Mucosa of rectum (tissue), 2 donors: ENCODE results near the gene FHAD1.

Source experiments
- H3K27ac ChIP-seq, 2 donors: one replicate each; pipeline ENCODE4 v1.7.0; 2013; ENCODE audit warnings: inconsistent platforms in 2 of 2, low read depth in 2 of 2, low read length in 2 of 2
- H3K27me3 ChIP-seq, 2 donors: one replicate each; pipeline ENCODE4 v1.7.0; 2013; ENCODE audit warnings: low read length in 2 of 2; ENCODE audit not compliant: control insufficient read depth in 2 of 2, insufficient read depth in 2 of 2
- H3K36me3 ChIP-seq, 2 donors: one replicate each; pipeline ENCODE4 v1.7.0; 2013; ENCODE audit warnings: low read length in 2 of 2; ENCODE audit not compliant: control insufficient read depth in 2 of 2, insufficient read depth in 2 of 2
- H3K4me1 ChIP-seq, 2 donors: one replicate each; pipeline ENCODE4 v1.7.0; 2013; ENCODE audit warnings: low read length in 2 of 2, mild to moderate bottlenecking in 1 of 2; ENCODE audit not compliant: control insufficient read depth in 2 of 2, insufficient read depth in 2 of 2
- H3K4me3 ChIP-seq, 2 donors: one replicate each; pipeline ENCODE4 v1.7.0; 2013; ENCODE audit warnings: low read length in 2 of 2
- H3K9ac ChIP-seq, 2 donors: one replicate each; pipeline ENCODE4 v1.7.0; 2013; ENCODE audit warnings: low read length in 2 of 2, low read depth in 1 of 2, mild to moderate bottlenecking in 1 of 2
- H3K9me3 ChIP-seq, 2 donors: one replicate each; pipeline ENCODE4 v1.7.0; 2013; ENCODE audit warnings: low read length in 2 of 2; ENCODE audit not compliant: control insufficient read depth in 2 of 2
- donor health status: healthy.
- donor health status: Normal muscosa, but diverticular disease.

FHAD1 gene

GRCh38 chr1:15275921-15276683 lies 29.1 kb downstream of the FHAD1 start:
- H3K27ac ChIP-seq: no peak overlapping the region
- H3K4me1 ChIP-seq: peaks cover 9 to 17% of the 10 kb centered on the region in 2 donors
- H3K4me3 ChIP-seq: no peak overlapping the region
- no peaks in the 10 kb centered on the region for H3K9me3 ChIP-seq
- H3K36me3 ChIP-seq: no peaks in the 10 kb centered on the region
- H3K9ac ChIP-seq: no peak overlapping the region
- H3K27me3 ChIP-seq: no peaks in the 10 kb centered on the region

GRCh38 chr1:15276691-15277446 lies 29.8 kb downstream of the FHAD1 start:
- no peak overlapping the region for H3K27ac ChIP-seq
- H3K9me3 ChIP-seq: no peaks in the 10 kb centered on the region

GRCh38 chr1:15277447-15277838 lies 30.4 kb downstream of the FHAD1 start:
- Histone ChIP-seq H3K36me3 (no peaks in the 10 kb centered on the region), H3K4me1 (peaks cover 7 to 14% of the 10 kb centered on the region in 2 donors), H3K9ac (no peak overlapping the region), H3K27ac (no peak overlapping the region), H3K9me3 (no peaks in the 10 kb centered on the region), H3K4me3 (no peak overlapping the region), H3K27me3 (no peaks in the 10 kb centered on the region)

More at GRCh38 chr1:15276691-15277446, 29.8 kb downstream of the FHAD1 start:
- Histone ChIP-seq H3K4me1 (peaks cover 9 to 17% of the 10 kb centered on the region in 2 donors), H3K36me3 (no peaks in the 10 kb centered on the region), H3K27me3 (no peaks in the 10 kb centered on the region), H3K9ac (no peak overlapping the region), H3K4me3 (no peak overlapping the region)

GRCh38 chr1:15277933-15278332 lies 30.9 kb downstream of the FHAD1 start:
- H3K9ac ChIP-seq: no peak overlapping the region
- H3K4me1 ChIP-seq: peaks cover 3 to 17% of the 10 kb centered on the region in 2 donors
- H3K9me3 ChIP-seq: no peaks in the 10 kb centered on the region
- no peak overlapping the region for H3K4me3 ChIP-seq
- no peaks in the 10 kb centered on the region for H3K27me3 ChIP-seq
- no peaks in the 10 kb centered on the region for H3K36me3 ChIP-seq
- no peak overlapping the region for H3K27ac ChIP-seq

GRCh38 chr1:15279576-15280230 lies 32.7 kb downstream of the FHAD1 start:
- Histone ChIP-seq H3K9me3 (no peaks in the 10 kb centered on the region), H3K9ac (no peak overlapping the region), H3K27ac (no peak overlapping the region)

GRCh38 chr1:15280416-15280815 lies 33.4 kb downstream of the FHAD1 start:
- Histone ChIP-seq H3K4me3 (no peak overlapping the region), H3K27me3 (no peaks in the 10 kb centered on the region), H3K9ac (no peak overlapping the region), H3K4me1 (peaks cover 13 to 28% of the 10 kb centered on the region in 2 donors), H3K9me3 (no peaks in the 10 kb centered on the region), H3K36me3 (no peaks in the 10 kb centered on the region), H3K27ac (no peak overlapping the region)

More at GRCh38 chr1:15279576-15280230, 32.7 kb downstream of the FHAD1 start:
- Histone ChIP-seq H3K36me3 (no peaks in the 10 kb centered on the region), H3K4me3 (no peak overlapping the region), H3K27me3 (no peaks in the 10 kb centered on the region), H3K4me1 (peaks cover 13 to 25% of the 10 kb centered on the region in 2 donors)

GRCh38 chr1:15282038-15282437 lies 35.0 kb downstream of the FHAD1 start:
- no peaks in the 10 kb centered on the region for H3K36me3 ChIP-seq
- no peak overlapping the region for H3K4me3 ChIP-seq
- no peaks in the 10 kb centered on the region for H3K9me3 ChIP-seq
- H3K9ac ChIP-seq: no peak overlapping the region
- H3K27ac ChIP-seq: no peak overlapping the region
- no peaks in the 10 kb centered on the region for H3K27me3 ChIP-seq
- H3K4me1 ChIP-seq: peaks cover 15 to 37% of the 10 kb centered on the region in 2 donors

- Histone ChIP-seq H3K27me3 (no peaks in the 10 kb centered on the region), H3K4me3 (no peak overlapping the region), H3K4me1 (peaks cover 15 to 35% of the 10 kb centered on the region in 2 donors), H3K9me3 (no peaks in the 10 kb centered on the region), H3K9ac (no peak overlapping the region), H3K36me3 (no peaks in the 10 kb centered on the region), H3K27ac (peak overlapping the region; percentile 2 to 52)
These were observed 35.9 kb downstream of the FHAD1 start for GRCh38 chr1:15282810-15283474.

- H3K4me1 ChIP-seq: peaks cover 15 to 35% of the 10 kb centered on the region in 2 donors
- H3K36me3 ChIP-seq: no peaks in the 10 kb centered on the region
- no peak overlapping the region for H3K4me3 ChIP-seq
- peak overlapping the region in 1 of 2 donors; percentile 12 for H3K9ac ChIP-seq
- peak overlapping the region; percentile 68 to 73 for H3K27ac ChIP-seq
- H3K9me3 ChIP-seq: no peaks in the 10 kb centered on the region
- H3K27me3 ChIP-seq: no peaks in the 10 kb centered on the region
These were observed 36.5 kb downstream of the FHAD1 start for GRCh38 chr1:15283526-15283925.
